Measurements from ENCODE around the gene TJP3.

TJP3 gene

DNA sequence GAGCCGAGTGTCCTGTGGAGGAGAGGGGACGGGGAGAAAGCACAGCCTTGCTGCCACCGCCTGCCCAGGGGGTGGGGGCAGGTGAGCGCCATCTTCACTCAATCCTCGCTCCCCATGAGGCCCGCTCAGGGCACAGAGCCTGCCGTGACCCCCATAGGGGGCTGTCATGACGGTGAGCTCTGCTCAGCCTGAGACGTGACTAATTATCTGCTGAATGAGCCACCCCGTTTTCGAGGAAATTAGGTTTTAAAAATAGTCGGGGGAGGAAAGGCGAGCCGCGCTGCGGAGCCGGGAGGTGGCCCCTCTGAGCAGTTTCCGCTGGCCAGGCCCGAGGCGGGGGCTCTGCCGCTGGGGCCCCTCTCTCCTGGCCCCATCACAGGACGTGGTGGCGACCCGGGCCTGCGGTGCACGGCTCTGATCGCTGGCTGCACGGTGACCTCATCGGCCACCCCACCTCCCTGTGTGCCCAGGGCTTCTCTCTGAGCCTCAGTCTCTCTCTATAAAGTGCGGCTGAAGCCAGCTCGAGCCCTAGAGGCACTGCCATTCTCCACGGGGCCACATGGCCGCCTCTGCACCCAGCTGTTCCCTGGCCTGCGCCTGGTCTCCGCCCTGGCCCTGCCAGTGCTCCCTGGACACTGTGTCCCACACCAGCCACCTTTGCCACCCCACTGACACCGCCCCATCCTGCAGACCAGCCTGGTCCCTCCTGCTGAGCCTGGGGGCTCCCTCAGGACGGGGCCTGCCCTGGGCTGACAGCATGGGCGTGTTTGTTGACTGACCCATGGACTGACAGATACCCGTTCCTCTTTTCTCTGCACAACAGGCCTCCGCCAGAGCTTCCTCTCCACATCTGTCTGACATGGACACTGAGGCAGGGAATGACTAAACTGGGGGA lies 36.3 kb upstream of the TJP3 start:
- no peak for DNase-seq

DNA sequence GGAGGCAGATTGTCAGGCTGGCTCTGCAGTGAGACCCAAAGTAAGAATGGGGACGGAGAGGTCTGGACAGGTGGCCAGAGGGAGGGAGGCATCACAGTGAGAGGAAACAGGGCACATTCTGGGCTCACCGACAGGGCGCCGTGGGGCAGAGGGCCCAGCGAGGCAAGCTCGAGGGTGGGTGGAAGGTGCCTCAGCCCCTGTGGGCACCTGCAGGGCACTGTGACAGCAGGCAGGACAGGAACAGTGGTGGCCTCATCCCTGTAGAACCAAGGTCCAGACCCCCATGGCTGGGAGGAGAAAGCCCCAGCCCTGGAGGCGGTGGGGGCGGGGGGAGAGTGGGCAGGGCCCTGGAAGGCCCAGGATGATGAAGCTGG lies 35.6 kb upstream of the TJP3 start:
- no peak for DNase-seq

DNA sequence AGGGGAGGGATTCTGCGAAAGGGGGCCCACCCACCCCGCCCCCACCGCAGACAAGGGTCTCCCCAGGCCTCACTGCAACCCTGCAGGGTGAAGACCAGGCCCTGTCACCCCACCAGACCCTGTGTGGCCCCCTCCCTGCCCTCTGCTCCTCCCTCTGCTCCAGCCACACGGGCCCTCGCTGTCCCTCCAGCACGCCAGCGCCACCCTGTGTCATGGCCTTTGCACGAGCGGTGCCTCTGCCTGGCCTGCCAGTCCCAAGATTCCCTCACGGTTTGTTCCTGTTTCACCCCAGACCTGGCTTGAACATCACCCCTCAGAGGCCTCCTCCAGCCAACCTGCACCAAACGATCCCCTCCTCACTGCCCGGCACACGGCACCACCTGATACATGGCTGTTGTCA lies 35.2 kb upstream of the TJP3 start:
- DNase-seq: no peak

DNA sequence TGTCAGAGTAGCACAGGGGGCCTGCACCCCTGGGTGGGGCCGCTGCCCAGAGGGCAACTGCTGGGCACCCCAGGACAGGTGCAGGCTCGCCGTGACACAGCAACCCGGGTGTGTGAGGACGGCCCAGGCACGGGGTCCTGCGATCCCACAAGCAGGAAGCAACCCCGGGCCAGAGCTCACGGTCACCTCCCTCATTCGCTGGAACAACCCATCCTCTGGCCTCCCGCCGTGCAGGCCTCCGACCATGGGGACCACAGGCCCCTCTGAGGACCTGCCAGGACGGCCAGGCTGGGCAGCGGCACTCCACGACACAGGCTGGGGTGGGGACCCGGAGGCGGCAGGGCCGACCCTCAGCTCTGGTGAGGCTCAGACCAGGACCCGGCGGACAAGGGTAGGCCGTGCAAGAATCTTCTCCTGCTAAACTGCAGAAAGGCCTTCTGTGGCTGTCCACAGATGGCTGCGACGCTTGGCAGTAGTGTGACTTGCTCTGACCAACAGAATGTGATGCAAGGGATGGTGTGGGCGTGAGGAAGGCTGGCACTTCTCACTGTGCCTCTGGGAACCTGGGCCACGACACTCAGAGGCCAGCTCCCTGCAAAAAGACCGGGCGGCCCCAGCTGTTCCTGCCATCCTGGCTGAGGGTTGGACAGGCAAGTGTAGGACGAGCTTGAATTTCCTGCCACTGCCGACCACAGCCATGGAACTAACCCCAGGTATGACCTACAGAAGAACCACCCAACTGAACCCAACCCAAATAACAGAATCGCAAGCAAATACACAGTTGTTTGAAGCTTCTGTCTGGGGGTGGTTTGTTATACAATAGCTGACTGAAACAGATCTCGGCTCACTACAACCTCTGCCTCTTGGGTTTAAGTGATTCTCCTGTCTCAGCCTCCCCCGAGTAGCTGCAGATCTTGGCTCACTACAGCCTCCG lies 34.4 kb upstream of the TJP3 start:
- no peak for DNase-seq

DNA sequence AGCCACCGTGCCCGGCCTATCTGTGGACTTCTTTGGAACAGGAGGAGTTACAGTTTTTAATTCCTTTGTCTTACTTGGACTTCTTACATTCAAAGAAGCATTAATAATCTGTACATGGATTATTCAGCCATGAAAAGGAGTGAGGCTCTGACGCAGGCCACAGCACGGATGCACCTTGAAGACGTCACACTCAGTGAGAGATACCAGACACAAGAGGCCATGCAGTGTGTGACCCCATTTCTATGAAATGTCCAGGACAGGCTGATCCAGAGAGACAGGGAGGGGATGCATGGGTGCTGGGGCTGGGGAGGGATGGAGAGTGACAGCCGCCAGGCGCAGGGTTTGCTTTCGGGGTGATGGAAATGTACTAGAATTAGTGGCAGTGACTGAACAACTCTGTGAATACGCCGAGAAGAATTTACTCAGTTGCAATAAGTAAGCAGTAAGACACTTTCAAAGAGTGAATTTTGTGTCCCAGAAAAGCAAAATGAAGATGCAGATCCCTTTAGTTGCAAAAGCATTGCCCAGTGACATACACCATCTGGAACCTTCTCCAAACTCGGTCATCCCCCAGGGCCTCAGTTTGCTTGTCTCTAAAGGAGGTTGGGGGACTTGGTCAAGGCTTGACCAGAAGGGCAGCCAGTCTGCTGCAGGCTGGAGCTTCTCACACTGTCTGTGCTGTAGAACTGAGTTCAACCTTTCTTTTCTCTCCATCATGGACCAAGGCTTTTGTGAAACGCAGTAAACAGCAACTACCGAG lies 33.2 kb upstream of the TJP3 start:
- no peak for DNase-seq

DNA sequence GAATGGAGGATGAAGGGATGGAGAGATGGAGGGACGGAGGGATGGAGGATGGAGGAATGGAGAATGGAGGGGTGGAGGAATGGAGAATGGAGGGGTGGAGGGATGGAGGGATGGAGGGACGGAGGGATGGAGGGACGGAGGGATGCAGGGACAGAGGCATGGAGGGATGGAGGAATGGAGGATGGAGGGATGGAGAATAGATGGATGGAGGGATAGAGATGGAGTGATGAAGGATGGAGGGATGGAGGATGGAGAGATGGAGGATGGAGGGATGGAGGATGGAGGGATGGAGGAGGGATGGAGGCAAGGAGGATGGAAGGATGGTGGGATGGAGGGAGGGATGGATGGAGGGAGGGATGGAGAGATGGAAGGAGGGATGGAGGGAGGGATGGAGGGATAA lies 30.0 kb upstream of the TJP3 start:
- DNase-seq: no peak

DNA sequence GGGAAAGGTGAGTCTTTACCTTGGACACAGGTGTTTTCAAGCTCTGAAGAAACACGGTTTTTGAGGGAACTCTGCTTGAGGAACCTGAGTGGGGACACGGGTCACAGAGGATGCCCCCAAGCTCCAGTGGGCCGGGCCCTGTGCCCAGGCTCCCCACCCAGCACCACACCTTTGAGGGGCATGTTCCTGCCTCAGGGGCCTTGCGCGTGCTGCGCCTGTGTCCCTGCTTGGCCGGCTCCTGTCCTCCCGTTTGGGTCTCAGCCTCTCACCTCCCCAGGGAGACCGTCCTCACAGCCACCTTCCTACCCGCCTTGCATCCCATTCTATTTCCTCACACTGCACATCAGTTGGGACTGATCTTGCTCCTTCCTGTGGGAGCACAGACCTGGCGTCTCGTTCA lies 29.0 kb upstream of the TJP3 start:
- DNase-seq: no peak

DNA sequence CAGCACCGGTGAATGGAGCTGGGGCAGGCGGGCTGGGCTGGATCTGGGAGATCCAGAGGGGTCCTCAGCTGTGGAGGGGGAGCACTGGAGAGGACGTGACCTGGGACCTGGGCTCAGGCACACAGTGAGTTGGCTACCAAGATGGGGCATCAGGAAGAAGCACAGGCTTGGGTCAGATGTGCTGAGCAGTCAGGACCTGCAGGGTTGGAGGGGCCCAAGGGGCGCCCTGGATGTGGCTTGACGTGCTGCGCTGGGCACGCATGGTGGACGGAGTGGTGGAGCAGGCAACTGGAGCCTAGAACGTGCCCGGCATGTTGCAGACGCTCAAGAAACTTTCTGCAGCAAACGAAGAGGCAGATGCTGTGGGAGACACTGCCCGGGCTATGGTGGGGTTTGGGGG lies 28.6 kb upstream of the TJP3 start:
- no peak for DNase-seq

DNA sequence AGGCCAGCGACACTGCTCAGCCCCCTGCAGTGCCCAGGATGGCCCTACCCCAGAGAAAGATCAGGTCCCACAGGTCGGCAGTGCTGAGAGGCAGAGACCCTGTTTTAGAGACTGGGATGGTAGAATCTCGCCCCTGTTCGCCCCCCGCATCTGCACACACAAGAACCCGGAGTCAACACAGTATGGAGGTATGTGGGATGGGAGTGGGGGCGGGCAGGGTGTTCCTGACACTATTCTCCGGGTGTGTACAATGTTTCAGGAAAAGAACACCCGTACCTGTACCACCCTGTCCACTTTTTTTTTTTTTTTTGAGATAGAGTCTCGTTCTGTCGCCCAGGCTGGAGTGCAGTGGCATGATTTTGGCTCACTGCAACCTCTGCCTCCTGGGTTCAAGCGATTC lies 27.2 kb upstream of the TJP3 start:
- no peak for DNase-seq

DNA sequence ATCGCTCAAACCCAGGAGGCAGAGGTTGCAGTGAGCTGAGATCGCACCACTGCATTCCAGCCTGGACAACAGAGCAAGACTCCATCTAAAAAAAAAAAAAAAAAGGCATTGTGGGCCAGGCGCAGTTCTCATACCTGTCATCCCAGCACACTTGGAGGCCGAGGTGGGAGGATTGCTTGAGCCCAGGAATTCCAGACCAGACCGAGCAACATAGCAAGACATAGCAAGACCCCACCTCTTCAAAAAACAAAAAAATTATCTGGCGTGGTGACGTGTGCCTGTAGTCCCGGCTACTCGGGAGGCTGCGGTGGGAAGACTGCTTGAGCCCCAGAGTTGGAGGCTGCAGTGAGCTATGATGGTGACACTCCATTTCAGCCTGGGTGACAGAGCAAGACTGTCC lies 25.9 kb upstream of the TJP3 start:
- no peak for DNase-seq

DNA sequence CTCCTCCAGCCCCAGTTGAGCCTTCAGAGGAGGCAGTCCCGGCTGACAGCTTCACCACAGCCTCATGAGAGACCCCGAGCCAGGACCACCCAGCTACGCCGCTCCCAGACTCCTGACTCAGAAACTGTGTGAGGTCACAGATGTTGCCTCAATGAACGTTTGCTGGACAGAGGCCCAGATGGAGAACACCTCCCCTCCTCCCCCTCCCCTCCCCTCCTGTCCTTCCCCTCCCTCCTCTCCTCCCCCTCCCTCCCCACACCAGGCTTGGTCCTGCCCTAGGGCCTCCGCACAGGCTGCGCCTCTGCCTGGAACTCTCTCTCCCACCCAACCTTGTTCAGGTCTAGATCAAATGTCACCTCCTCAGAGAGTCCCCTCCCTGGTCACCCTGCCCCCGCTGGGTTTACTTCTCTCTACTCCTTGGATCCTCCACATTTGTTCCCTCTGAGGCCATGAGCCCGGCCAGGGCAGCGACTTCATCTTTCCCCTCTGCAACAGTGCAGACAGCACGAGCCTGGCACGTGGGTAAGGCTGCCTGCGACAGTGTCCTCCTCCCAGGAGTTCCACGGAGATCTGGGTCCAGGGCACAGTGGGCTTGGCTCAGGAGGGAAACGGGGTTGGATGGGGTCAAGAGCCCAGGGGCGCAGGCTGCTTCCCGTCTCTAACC lies 25.3 kb upstream of the TJP3 start:
- DNase-seq: no peak

DNA sequence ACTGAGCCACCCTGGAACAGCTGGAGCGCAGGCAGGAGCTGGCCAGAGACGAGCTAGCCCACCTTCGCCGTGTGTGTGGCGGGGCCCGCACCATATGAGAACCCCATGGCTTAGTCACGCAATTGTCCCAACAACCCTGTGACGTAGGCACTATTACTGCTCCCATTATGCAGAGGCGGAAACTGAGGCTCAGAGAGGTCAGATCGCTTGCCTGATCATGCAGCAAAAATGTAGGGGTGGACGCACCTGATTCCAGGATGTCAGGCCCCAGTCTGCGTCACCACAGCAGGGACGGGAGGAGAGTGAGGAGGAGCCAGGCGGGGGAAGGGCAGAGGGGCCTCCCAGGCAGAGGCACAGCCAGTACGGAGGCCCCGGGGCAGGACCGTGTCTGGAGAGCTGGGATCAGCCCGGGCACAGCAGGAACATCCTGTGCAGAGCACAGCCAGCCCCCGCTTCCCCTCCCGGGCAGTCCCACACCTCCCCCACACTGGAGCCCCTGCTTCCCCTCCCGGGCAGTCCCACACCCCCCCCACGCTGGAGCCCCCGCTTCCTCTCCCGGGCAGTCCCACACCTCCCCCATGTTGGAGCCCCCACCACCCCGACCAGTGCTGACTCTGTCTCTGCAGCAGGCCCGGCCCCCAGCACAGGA lies 24.7 kb upstream of the TJP3 start:
- DNase-seq: no peak

DNA sequence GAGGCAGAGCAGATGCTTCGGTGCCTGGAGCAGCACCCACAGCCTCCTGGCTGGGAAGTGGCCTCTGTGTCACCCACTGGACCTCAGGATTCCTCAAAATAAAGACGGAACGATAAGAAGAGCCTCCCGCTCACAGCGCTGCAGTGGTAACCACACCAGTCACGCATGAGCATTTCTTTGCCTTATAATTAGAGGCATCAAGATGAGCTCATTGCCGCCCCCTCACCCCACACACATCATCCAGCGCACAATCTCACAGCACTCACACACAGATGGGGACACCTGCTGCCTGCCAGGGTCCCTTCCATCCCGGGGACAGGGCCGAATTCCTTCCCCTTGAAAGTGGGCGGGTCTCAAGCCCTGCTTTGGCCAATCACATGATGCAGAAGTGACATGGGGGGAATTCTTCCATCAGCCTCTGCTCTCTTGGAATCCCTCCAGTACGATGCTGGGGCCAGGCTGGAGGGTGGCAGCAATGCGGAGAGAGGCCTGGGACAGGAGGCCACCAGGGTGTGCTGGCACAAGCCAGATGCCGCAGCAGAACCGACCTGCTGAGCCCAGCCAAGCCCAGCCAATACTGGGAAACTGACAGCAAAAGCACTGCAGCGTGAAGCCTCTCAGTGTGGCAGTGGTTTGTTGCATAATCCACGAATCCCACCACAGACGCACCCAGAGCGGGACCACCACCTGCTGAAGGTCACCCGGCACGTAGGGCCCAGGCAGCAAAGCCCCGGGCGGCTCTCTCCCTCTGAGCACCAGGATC lies 23.9 kb upstream of the TJP3 start:
- no peak for DNase-seq

DNA sequence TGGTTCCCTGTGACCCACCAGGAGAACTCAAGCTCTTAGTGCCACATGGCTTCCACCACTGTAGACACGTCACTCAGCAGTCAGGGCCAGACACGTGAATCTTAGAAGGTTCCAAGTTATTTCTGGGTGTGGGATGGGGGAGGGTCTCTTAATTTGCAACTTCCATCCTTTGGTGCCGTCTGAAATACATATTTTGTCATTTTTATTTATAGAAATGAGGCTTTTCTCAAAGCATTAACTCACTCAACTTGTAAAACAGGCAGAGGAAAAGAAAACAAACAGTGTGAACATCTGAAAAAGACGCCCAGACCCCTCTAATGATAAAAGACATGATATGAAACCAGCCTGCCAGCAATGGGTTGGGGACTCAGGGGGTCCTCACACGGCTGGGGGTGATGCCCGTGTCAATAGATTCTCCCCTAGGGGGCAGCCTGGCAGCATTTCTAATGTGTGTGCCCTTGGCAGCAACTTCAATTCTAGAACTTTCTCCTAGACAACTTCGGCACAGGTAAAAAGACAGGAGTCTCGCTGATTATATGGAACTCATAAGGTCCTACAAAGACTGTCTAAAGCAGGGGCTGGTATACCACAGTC lies 23.3 kb upstream of the TJP3 start:
- no peak for DNase-seq

DNA sequence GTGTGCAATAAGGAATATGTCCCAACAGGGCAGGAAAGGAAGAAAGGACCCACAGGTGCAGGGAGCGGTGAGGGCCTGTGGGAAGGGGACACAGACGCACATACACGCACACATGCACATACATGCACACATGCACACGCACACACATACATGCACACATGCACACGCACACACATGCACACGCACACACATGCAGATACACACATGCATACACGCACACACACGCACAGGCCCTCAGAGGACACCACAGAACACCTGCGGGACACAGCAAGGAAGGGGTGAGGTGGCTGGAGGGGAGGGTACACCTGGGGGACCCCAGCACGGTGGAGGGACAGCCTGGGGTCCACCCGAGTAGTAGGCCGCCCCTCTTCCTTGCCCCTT lies 20.8 kb upstream of the TJP3 start:
- DNase-seq: no peak

DNA sequence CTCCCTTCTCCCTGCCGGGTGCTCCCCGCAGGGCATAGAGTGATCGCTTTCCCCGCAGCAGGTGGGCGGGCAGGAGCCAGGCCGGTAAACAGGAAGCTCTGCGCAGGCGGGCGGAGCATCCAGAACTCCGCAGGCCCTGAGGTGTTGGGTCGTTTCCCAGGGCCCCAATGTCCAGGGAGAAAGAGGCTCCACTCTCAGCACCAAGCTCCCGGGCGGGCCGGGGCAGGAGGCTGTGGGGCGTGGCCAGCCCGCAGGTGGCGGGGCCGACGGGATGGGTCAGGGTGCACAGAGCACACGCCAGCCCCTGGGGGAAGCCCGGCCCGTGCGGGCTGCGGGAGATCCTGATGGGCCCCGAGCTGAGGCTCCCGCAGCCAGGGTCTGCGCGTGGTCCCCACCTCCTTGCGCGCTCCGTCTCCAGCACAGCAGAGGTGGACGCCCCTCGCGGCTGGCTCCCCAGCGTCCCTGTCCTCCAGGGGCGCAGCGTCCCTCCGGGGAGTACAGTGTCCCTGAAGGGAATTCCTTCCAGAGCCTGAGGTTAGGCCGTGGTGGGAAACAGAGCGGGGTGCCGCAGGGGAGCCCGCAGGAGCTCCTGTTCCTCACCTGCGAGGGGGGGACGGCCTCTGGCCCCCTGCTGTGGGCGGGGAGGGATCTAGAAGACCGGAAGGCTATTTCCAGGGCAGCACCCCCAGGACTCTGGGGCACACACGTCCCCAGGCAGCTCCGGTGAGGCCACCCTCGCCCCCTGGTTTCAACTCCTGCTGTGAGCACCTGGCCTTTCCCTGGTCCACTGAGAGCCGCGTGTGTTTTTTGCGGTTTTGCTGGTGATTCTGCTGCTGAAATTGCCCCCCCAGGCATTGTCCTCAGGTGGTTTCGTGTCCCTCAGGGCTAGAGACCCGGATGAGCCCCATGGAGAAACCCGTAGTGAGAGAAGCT lies 20.1 kb upstream of the TJP3 start:
- no peak for DNase-seq

DNA sequence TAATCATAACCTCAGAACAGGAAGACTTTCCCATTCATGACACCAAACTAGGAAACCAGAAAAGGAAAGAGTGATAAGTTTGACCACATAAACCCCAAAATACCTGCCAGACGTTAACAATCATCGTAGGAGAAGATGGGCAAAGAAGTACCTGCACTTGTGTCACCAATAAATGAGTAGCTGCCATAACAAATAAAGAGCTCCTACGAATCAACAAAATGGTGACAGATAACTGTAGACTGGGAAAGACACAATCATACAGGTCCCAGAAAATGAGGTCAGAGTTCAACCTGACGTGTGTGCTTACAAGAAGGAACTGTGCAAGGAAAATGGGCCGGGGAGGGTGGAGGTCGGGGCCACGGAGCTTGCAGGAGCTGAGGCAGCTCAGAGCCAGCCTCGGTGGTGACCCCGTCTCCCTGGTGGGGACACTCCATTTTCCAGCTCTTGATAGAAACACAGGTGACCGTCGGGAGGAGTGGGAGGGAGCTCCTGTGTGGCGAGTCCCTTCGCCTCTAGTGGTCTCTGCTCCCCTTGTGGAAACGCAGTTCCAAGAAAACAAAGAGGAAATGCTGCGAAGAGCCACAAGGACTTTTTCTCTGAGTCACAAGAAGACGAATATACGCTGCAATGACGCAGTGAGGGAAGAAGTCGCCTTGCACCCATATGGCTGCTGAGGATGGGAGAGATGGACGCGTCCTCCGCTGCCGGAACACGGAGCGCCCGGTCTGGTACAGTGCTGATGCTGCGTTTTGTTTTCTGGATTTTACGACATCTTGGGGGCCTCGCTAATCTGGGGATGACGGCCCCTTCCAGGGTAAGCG lies 17.4 kb upstream of the TJP3 start:
- no peak for DNase-seq

DNA sequence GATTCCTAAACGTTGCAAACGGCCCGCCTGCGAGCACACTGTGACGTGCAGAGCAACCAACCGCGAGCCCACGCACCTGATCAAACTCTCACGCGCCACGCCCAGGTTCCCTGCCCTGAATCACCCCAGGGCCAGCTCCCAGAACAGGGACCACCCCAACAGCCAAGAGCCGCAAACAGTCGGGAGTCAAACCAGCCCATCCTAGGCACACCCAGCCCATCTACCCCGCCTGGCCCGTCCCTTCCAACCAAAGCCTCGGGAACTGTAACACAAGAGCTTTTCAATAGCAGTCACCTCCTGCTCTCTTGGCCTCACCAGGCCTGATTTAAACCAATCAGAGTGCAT lies 16.8 kb upstream of the TJP3 start:
- no peak for DNase-seq

DNA sequence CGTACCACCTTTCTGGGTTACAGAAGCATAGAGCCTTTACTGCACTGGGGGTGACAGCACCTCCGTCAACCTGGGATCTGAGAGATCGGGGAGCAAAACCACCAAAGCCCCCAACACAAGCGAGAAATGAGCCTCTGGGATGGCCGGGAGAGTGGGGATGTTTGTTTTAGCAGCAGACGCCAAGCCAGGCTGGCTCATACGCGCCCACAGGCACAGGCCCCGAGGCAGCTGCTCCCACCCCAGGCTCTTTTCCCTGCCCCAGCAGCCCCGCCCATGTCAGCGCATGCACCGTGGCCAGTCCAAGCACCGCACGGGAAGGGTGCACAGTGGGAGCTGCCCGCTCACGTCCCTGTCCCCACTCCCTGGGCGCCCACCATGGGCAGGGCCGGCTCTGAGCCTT lies 16.5 kb upstream of the TJP3 start:
- DNase-seq: no peak

Data from activated CD4-positive, alpha-beta T cell treated with anti-CD3 and anti-CD28 coated beads, Interleukin-2, amount 50 U/mL, for 4 hours (primary cell).